BJ (cell line): ENCODE measurements around the gene DEPDC5. TPM values are rescaled to one million over a fixed set of nuclear protein-coding genes. Genes with fewer than 3 reads are reported as not detected.

Experiments used
- CTCF ChIA-PET: fragments of 350-600 bp; formaldehyde crosslinking; extraction: SDS; loops from one replicate; lab custom pipeline; 2021; ENCODE audit warnings: antibody characterized with exemption, inconsistent platforms; lab: Yijun Ruan, JAX
- POLR2A ChIA-PET: fragments of 300-600 bp; sonication (Branson Sonifier 250); formaldehyde crosslinking; extraction: SDS; loops from one replicate; lab custom pipeline; 2021; ENCODE audit warnings: antibody characterized with exemption; lab: Charles Lee
- DNase-seq: peaks from one replicate; pipeline ENCODE4 v3.0.0-alpha.2; 2011; ENCODE audit warnings: low read depth
- H3K27me3 ChIP-seq: 2 replicates; pipeline ENCODE4 v1.6.0; 2011; ENCODE audit warnings: low read length; ENCODE audit not compliant: control insufficient read depth, insufficient read depth
- H3K36me3 ChIP-seq: 2 replicates; pipeline ENCODE4 v1.5.1; 2011; ENCODE audit warnings: low read length; ENCODE audit not compliant: control insufficient read depth, insufficient read depth
- H3K4me3 ChIP-seq: 2 replicates; pipeline ENCODE4 v1.5.1; 2011; ENCODE audit warnings: low read depth, mild to moderate bottlenecking, control low read depth, low read length
- polyA plus RNA-seq: library from polyadenylated mRNA; depleted of rRNA; stranded (reverse); fragments of >200 nt; gene quantifications from 2 replicates; pipeline ENCODE4 v1.2.3, GENCODE V29; 2011
- TF ChIP-seq, protein P1 (sequence below): IDR thresholded peaks from 2 replicates; pipeline ENCODE4 v1.5.1; 2011; ENCODE audit warnings: low read depth, mild to moderate bottlenecking, control low read depth, inconsistent platforms, low read length, moderate library complexity; ENCODE audit not compliant: insufficient read depth

The DEPDC5 gene
- polyA plus RNA-seq, 1 experiment: 6.8 TPM

- no peak overlapping the region for H3K4me3 ChIP-seq
- ChIA-PET POLR2A (no interaction called here), CTCF (no interaction called here)
- no peaks in the 10 kb centered on the region for H3K27me3 ChIP-seq
- DNase-seq: no peak
- TF ChIP-seq, protein P1, sequence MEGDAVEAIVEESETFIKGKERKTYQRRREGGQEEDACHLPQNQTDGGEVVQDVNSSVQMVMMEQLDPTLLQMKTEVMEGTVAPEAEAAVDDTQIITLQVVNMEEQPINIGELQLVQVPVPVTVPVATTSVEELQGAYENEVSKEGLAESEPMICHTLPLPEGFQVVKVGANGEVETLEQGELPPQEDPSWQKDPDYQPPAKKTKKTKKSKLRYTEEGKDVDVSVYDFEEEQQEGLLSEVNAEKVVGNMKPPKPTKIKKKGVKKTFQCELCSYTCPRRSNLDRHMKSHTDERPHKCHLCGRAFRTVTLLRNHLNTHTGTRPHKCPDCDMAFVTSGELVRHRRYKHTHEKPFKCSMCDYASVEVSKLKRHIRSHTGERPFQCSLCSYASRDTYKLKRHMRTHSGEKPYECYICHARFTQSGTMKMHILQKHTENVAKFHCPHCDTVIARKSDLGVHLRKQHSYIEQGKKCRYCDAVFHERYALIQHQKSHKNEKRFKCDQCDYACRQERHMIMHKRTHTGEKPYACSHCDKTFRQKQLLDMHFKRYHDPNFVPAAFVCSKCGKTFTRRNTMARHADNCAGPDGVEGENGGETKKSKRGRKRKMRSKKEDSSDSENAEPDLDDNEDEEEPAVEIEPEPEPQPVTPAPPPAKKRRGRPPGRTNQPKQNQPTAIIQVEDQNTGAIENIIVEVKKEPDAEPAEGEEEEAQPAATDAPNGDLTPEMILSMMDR: no peak
- H3K36me3 ChIP-seq: no peaks in the 10 kb centered on the region
Measured at GRCh38 chr22:31733580-31734079, 20.2 kb upstream of the DEPDC5 start.

GRCh38 chr22:31734512-31734911 is 19.3 kb upstream of the DEPDC5 start:
- Histone ChIP-seq H3K36me3 (no peaks in the 10 kb centered on the region), H3K4me3 (no peak overlapping the region), H3K27me3 (no peaks in the 10 kb centered on the region)
- POLR2A ChIA-PET: no interaction called here
- peak; percentile 40 for DNase-seq
- TF ChIP-seq, protein P1: no peak
- CTCF ChIA-PET: no interaction called here

GRCh38 chr22:31736458-31736857 is 17.4 kb upstream of the DEPDC5 start:
- TF ChIP-seq, protein P1: no peak
- no peaks in the 10 kb centered on the region for H3K36me3 ChIP-seq
- no peak for DNase-seq
- POLR2A ChIA-PET: no interaction called here
- CTCF ChIA-PET: interaction anchor here (0.7 kb wide), 1 partner anchor 213 kb away, joined by 3 read pairs; no protein-coding TSS in a partner anchor
- no peaks in the 10 kb centered on the region for H3K27me3 ChIP-seq
- no peak overlapping the region for H3K4me3 ChIP-seq

DNA sequence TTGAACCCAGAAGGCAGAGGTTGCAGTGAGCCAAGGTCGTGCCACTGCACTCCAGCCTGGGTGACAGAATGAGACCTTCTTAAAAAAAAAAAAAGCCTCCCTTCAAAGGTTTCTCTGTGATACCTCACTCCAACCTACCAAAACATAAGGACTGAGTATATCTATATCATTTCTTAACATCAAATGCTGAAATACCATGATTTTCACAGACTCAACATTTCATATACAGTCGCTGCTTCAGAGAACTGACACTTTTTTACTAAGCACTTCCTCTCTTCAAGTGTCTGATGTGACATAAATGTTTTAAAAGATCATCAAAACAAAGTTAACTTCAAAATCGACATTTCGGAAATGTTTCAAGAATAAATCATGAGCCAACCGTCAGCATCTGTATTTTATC is 15.9 kb upstream of the DEPDC5 start:
- ChIA-PET POLR2A (no interaction called here), CTCF (no interaction called here)
- H3K27me3 ChIP-seq: no peaks in the 10 kb centered on the region
- no peak overlapping the region for H3K4me3 ChIP-seq
- H3K36me3 ChIP-seq: no peaks in the 10 kb centered on the region
- DNase-seq: no peak
- TF ChIP-seq, protein P1: no peak

DNA sequence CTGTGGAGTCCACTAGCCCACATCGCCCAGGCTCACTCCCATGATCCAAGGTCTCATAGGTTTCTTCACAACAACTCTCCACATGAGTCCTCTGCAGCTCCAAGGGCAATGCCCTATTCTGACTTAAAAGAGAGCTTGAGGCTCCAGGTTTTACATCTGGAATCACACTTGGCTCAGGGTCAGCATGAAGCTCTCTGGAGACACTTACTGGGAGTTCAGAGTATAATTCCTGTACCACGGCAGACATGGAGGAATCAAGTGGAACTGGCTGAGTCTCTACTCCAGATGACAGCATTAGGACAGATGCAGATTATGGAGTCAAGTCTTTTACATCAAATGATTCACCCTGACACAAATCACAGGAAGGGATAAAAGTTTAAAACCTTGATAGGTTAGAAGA is 15.3 kb upstream of the DEPDC5 start:
- no peaks in the 10 kb centered on the region for H3K36me3 ChIP-seq
- ChIA-PET POLR2A (interaction anchor here (0.5 kb wide), 1 partner anchor 58 kb away, joined by 11 read pairs; no protein-coding TSS in a partner anchor), CTCF (interaction anchor here (1.4 kb wide), 1 partner anchor 73 kb away, joined by 4 read pairs; no protein-coding TSS in a partner anchor)
- H3K4me3 ChIP-seq: no peak overlapping the region
- no peak for DNase-seq
- TF ChIP-seq, protein P1: no peak
- H3K27me3 ChIP-seq: no peaks in the 10 kb centered on the region
